GM12875 (cell line): ENCODE data around the gene RASL12.

Experiments used
- H3K4me3 ChIP-seq: one replicate; pipeline ENCODE4 v1.5.1; 2011; ENCODE audit warnings: low read depth, low read length, control low read depth
- TF ChIP-seq, protein P1 (sequence below): IDR thresholded peaks from 2 replicates; pipeline ENCODE4 v1.5.1; 2011; ENCODE audit warnings: low read depth, mild to moderate bottlenecking, control low read depth, inconsistent platforms, low read length, moderate library complexity, borderline replicate concordance; ENCODE audit not compliant: insufficient read depth

RASL12 gene

GRCh38 chr15:65066635-65067316, 1.0 kb downstream of the RASL12 start:
- no peak overlapping the region for H3K4me3 ChIP-seq
- TF ChIP-seq, protein P1, sequence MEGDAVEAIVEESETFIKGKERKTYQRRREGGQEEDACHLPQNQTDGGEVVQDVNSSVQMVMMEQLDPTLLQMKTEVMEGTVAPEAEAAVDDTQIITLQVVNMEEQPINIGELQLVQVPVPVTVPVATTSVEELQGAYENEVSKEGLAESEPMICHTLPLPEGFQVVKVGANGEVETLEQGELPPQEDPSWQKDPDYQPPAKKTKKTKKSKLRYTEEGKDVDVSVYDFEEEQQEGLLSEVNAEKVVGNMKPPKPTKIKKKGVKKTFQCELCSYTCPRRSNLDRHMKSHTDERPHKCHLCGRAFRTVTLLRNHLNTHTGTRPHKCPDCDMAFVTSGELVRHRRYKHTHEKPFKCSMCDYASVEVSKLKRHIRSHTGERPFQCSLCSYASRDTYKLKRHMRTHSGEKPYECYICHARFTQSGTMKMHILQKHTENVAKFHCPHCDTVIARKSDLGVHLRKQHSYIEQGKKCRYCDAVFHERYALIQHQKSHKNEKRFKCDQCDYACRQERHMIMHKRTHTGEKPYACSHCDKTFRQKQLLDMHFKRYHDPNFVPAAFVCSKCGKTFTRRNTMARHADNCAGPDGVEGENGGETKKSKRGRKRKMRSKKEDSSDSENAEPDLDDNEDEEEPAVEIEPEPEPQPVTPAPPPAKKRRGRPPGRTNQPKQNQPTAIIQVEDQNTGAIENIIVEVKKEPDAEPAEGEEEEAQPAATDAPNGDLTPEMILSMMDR, result no peak

DNA sequence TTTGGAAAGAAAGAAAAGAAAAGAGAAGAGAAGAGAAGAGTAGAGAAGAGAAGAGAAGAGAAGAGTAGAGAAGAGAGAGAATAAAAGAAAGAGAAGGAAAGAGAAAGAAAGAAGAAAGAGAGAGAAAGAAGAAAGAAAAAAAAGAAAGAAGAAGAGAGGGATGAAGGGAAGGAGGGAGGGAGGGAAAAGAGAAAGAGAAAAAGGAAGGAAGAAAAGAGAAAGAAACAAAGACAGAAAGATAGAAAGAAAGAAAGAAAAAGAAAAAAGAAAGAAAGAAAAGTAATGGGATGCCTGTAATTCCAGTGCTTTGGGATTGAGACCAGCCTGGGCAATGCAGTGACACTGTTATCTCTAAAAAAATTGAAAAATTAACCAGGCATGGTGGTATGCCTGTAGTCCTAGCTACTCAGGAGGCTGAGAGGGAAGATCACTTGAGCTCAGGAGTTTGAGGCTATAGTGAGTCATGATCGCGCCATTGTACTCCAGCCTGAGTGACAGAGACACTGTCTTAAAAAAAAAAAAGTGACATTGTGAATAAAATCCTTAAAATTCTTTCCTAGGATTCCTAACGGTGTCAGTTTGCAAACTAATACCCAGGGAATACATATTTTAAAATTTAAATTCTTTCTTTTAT, 1.7 kb downstream of the RASL12 start:
- no peak overlapping the region for H3K4me3 ChIP-seq
- TF ChIP-seq, protein P1, result no peak

DNA sequence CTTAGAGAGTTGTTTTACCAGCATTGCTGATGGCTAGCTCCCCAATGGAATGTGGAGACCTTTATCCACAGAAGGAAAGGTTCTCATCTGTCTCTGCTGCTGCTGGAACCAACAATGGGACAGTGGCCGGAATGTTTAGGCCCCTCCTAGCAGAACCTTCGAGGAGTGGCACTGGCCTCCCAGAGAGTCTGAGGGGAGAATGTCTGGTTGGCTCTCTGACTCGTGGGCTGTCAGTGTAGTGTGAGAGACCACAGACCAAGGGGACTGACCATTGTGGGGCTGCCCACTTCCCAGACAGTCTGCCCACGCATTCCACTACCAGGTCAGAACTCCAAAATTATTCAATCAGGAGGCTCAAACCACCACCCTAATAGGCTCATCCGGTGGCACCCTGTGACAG, 5.1 kb downstream of the RASL12 start:
- H3K4me3 ChIP-seq, result no peak overlapping the region
- TF ChIP-seq, protein P1, result no peak

DNA sequence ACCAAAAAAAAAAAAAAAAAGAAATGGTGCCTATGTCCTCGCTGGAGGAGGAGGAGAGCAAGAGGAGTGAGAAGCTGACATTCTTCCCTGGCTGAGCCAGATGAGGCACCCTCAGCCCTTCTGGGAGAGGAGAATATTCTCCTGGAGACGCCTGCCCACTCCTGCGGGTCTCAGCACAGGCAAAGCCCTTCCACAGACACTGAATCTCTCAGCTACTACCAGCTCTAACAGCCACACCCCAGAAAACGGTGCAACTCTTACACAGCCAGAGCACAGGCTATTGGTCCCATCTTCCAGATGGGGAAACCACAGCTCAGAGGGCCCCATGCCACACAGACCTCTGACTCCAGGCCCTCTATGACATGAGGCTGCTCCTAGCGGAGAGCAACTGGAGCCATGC, 5.7 kb downstream of the RASL12 start:
- H3K4me3 ChIP-seq, result no peak overlapping the region
- TF ChIP-seq, protein P1, result no peak

DNA sequence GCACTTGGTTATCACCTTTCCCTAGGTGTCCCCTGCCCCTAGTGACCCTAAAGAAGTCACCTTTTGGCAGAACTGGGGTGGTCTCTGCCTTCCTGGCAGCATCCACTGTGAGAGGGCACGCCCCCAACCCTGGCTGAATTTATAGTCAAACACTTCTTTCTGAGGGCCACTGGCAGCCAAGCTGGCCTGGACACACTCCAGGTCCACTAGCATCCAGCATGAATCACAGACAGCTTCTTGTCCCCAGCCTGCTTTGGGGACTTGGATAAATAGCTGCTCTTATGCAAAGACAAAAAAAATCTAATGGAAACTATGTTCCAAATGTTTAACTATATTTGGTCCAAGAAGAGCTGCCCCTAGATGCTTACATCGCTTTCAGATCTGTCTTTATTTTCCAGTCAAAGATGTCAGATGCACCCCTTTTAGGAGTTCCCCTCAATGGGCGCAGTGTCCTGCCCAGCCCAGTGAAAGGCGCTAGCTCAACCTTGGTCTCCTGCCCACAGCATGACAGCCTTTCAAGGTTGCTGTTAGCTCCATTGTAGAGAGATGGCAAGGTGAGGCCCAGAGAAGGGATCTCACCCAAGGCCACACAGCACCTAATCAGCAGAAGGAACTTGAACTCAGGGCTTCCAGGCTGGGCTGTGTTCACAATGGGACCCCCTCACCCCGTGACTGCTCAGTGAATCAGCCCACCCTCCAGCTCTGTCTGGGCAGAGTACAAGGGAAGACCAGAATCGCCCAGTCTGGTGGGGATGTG, 7.0 kb downstream of the RASL12 start:
- H3K4me3 ChIP-seq, result no peak overlapping the region
- TF ChIP-seq, protein P1, result no peak

GRCh38 chr15:65059931-65060596, 7.7 kb downstream of the RASL12 start:
- TF ChIP-seq, protein P1, result no peak
- no peak overlapping the region for H3K4me3 ChIP-seq

GRCh38 chr15:65059369-65059750, 8.4 kb downstream of the RASL12 start:
- no peak overlapping the region for H3K4me3 ChIP-seq
- TF ChIP-seq, protein P1, result no peak
